HCT116 (cell line): ENCODE results near the gene PCDHA10. TPM values are rescaled to one million over a fixed set of nuclear protein-coding genes. Genes with fewer than 3 reads are reported as not detected.

Experiments
- ATAC-seq: fragments of 200-7000 bp; cut with Tn5 transposase; 2 replicates; pipeline ENCODE4 v1.9.1; 2020; ENCODE audit warnings: mild to moderate bottlenecking, moderate library complexity
- BruUV-seq: library from RNA; stranded (reverse); fragments of 400-500 nt; replicated peaks from 2 replicates; lab custom pipeline; 2021; lab: Mats Ljungman, UMichigan
- CTCF ChIA-PET: fragments of 300-600 bp; sonication (Branson Sonifier 250); formaldehyde crosslinking; loops from one replicate; lab custom pipeline; 2021; ENCODE audit warnings: antibody characterized with exemption; lab: Charles Lee
- POLR2A ChIA-PET: fragments of 300-600, 350-600 bp; sonication (Branson Sonifier 250); formaldehyde crosslinking; loops from one replicate; lab custom pipeline; 2021; ENCODE audit warnings: antibody characterized with exemption; lab: Charles Lee
- RAD21 ChIA-PET, 2 experiments: fragments of 300-600 bp; sonication (Branson Sonifier 250); formaldehyde crosslinking; loops; one replicate each; lab custom pipeline; 2023; ENCODE audit warnings: low total read pairs in 2 of 2; ENCODE audit not compliant: uncharacterized antibody in 2 of 2, unreplicated experiment in 2 of 2, low non-redundant PET in 1 of 2; lab: Charles Lee
- DNase-seq: peaks from one replicate; pipeline ENCODE4 v3.0.0-alpha.2; 2010; ENCODE audit warnings: low read depth, low spot score
- H2AFZ ChIP-seq: fragments of 200-600 bp; shearing (Covaris generic), sonication (generic); 2 replicates; pipeline ENCODE4 v1.6.1; 2017; ENCODE audit warnings: low read depth, mixed run types, mixed read lengths, antibody characterized with exemption, low read length; ENCODE audit not compliant: poor library complexity, severe bottlenecking
- H3K27ac ChIP-seq: 2 replicates; pipeline ENCODE4 v1.5.1; 2012; ENCODE audit warnings: low read depth, low read length
- H3K27me3 ChIP-seq: fragments of 200-600 bp; sonication (generic); 2 replicates; pipeline ENCODE4 v1.6.1; 2016; ENCODE audit warnings: mixed run types, low read length, mixed read lengths; ENCODE audit not compliant: insufficient read depth
- H3K36me3 ChIP-seq, 2 experiments: fragments of 200-500 bp in 1 of 2; fragments of 200-600 bp in 1 of 2; sonication (Bioruptor generic) in 1 of 2; sonication (generic) in 1 of 2; 2 replicates each; pipeline versions ENCODE4 v1.5.1 to v1.6.1; 2014 to 2016; ENCODE audit warnings: low read length in 2 of 2, inconsistent platforms in 1 of 2, mixed read lengths in 1 of 2, mixed run types in 1 of 2; ENCODE audit not compliant: insufficient read depth in 2 of 2, control insufficient read depth in 1 of 2
- H3K4me1 ChIP-seq, 2 experiments: fragments of 200-600 bp in 1 of 2; sonication (generic) in 1 of 2; 2 replicates each; pipeline versions ENCODE4 v1.5.1 to v1.6.1; 2012 to 2017; ENCODE audit warnings: low read length in 2 of 2, inconsistent platforms in 1 of 2, mild to moderate bottlenecking in 1 of 2, mixed read lengths in 1 of 2, mixed run types in 1 of 2, moderate library complexity in 1 of 2; ENCODE audit not compliant: insufficient read depth in 2 of 2, control insufficient read depth in 1 of 2
- H3K4me2 ChIP-seq: fragments of 200-600 bp; sonication (generic); 2 replicates; pipeline ENCODE4 v1.6.1; 2017; ENCODE audit warnings: mixed run types, low read length, mixed read lengths
- H3K4me3 ChIP-seq, 2 experiments: fragments of 200-600 bp in 1 of 2; sonication (generic) in 1 of 2; replicated peaks in 1 of 2; 2 replicates each; pipeline ENCODE4 v1.5.1; 2011 to 2016; ENCODE audit warnings: low read length in 2 of 2, control low read depth in 1 of 2, low read depth in 1 of 2, mild to moderate bottlenecking in 1 of 2, mixed read lengths in 1 of 2, mixed run types in 1 of 2
- H3K79me2 ChIP-seq: fragments of 200-600 bp; sonication (generic); 2 replicates; pipeline ENCODE4 v1.6.1; 2017; ENCODE audit warnings: mild to moderate bottlenecking, mixed run types, low read length, moderate library complexity, mixed read lengths; ENCODE audit not compliant: insufficient read depth
- H3K9ac ChIP-seq: fragments of 200-600 bp; sonication (generic); 2 replicates; pipeline ENCODE4 v1.6.1; 2016; ENCODE audit warnings: low read length, mixed read lengths
- H3K9me2 ChIP-seq: fragments of 200-600 bp; sonication (generic), shearing (Covaris generic); 2 replicates; pipeline ENCODE4 v1.6.1; 2017; ENCODE audit warnings: mixed run types, mild to moderate bottlenecking, moderate library complexity; ENCODE audit not compliant: insufficient read depth
- H3K9me3 ChIP-seq, 2 experiments: fragments of 200-500 bp in 1 of 2; fragments of 200-600 bp in 1 of 2; sonication (Bioruptor generic) in 1 of 2; sonication (generic) in 1 of 2; 2 replicates each; pipeline ENCODE4 v1.6.1; 2014 to 2017; ENCODE audit warnings: low read length in 2 of 2, mixed read lengths in 2 of 2, inconsistent platforms in 1 of 2, low read depth in 1 of 2, mild to moderate bottlenecking in 1 of 2, mixed run types in 1 of 2, moderate library complexity in 1 of 2; ENCODE audit not compliant: control insufficient read depth in 1 of 2, insufficient read depth in 1 of 2
- H4K20me1 ChIP-seq: fragments of 200-600 bp; sonication (generic), shearing (Covaris generic); 2 replicates; pipeline ENCODE4 v1.6.1; 2017; ENCODE audit warnings: mixed run types, mild to moderate bottlenecking, moderate library complexity; ENCODE audit not compliant: insufficient read depth
- EZH2phosphoT487 ChIP-seq: fragments of 200-600 bp; IDR thresholded peaks from 2 replicates; pipeline ENCODE4 v1.6.1; 2018; ENCODE audit warnings: antibody characterized with exemption, borderline replicate concordance
- RAD21 ChIP-seq: IDR thresholded peaks from 2 replicates; pipeline ENCODE4 v1.6.1; 2012; ENCODE audit warnings: low read depth, mild to moderate bottlenecking
- intact Hi-C: fragments of 100-400 bp; cut with micrococcal nuclease; formaldehyde crosslinking; loops from 2 replicates; pipeline ENCODE4 v1.10.0; 2022
- total RNA-seq: library from RNA; stranded (reverse); gene quantifications from one replicate; pipeline ENCODE4 v1.2.1, GENCODE V29; 2021; ENCODE audit not compliant: unreplicated experiment
- TF ChIP-seq, protein P1 (sequence below), 3 experiments: fragments of 200-600 bp in 1 of 3; sonication (generic) in 1 of 3; IDR thresholded peaks in 2 of 3; conservative IDR thresholded peaks in 1 of 3; 2 replicates each; pipeline ENCODE4 v1.5.1; 2012 to 2017; ENCODE audit warnings: low read depth in 2 of 3, low read length in 2 of 3, antibody characterized with exemption in 1 of 3, borderline replicate concordance in 1 of 3, control low read depth in 1 of 3, mild to moderate bottlenecking in 1 of 3, mixed read lengths in 1 of 3, mixed run types in 1 of 3, moderate library complexity in 1 of 3; ENCODE audit not compliant: insufficient read depth in 1 of 3

PCDHA10 gene
- total RNA-seq, 1 experiment from 2014 or later: 0.05 TPM

DNA sequence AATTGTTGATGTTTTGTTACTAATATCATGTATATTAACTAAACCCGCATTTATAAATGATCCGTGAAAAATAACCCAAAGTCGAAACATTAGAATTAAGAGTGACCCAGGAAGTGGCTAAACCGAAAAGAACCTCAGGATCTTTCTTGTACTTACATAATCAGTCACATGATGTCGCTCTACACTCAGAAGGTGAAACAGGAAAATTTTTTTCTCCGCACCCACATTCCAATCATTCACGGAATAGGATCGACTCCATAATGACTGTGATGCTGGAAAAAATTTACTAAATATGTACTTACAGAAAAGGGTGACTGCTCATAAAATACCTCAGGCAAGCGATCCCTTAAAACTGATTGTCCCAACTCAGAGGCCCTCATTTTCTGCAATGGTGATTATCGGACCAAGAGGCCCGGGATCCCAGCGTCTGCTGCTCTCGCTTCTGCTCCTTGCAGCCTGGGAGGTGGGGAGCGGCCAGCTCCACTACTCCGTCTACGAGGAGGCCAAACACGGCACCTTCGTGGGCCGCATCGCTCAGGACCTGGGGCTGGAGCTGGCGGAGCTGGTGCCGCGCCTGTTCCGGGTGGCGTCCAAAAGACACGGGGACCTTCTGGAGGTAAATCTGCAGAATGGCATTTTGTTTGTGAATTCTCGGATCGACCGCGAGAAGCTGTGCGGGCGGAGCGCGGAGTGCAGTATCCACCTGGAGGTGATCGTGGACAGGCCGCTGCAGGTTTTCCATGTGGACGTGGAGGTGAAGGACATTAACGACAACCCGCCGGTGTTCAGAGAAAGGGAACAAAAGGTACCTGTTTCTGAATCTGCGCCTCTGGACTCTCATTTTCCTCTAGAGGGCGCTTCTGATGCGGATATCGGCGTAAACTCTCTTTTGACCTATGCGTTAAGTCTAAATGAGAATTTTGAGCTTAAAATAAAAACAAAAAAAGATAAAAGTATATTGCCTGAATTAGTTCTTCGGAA lies 19.7 kb downstream of the PCDHA10 start, which contains the start of gene PCDHA12:
PCDHA12 (plus strand) TSS at position 224 of the 981 bp plus-strand sequence; CDS start at position 389, 165 bp downstream.
- no peaks in the 10 kb centered on the region for H3K4me1 ChIP-seq
- CTCF ChIA-PET: interaction anchor here (0.7 to 1.4 kb wide), 3 partner anchors 18 to 165 kb away, joined by 3 to 13 read pairs (median 4); no protein-coding TSS in a partner anchor
- TF ChIP-seq, protein P1, sequence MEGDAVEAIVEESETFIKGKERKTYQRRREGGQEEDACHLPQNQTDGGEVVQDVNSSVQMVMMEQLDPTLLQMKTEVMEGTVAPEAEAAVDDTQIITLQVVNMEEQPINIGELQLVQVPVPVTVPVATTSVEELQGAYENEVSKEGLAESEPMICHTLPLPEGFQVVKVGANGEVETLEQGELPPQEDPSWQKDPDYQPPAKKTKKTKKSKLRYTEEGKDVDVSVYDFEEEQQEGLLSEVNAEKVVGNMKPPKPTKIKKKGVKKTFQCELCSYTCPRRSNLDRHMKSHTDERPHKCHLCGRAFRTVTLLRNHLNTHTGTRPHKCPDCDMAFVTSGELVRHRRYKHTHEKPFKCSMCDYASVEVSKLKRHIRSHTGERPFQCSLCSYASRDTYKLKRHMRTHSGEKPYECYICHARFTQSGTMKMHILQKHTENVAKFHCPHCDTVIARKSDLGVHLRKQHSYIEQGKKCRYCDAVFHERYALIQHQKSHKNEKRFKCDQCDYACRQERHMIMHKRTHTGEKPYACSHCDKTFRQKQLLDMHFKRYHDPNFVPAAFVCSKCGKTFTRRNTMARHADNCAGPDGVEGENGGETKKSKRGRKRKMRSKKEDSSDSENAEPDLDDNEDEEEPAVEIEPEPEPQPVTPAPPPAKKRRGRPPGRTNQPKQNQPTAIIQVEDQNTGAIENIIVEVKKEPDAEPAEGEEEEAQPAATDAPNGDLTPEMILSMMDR (IDR thresholded peaks at IDR 0.05 in 2 of 3, conservative IDR thresholded peaks at IDR 0.05 in 1 of 3; ENCODE audit: borderline replicate concordance in 1 of 3, insufficient read depth in 1 of 3, low read depth in 2 of 3, low read length in 2 of 3): peak; percentile 16 to 33 (median 27); a peak in 4 of 6 replicates
- TF ChIP-seq EZH2phosphoT487: no peak
- TF ChIP-seq RAD21: peak; percentile 37; the same call in 1 of the 2 replicates
- intact Hi-C loops: no loop called here
- RAD21 ChIA-PET: no interaction called here
- BruUV-seq: no TSS peak
- H3K27me3 ChIP-seq: no peaks in the 10 kb centered on the region
- no peak for DNase-seq
- no peak within 1 kb of the TSS for H2AFZ ChIP-seq
- POLR2A ChIA-PET: no interaction called here
- no peak within 1 kb of the TSS for H3K9ac ChIP-seq
- no peaks in the 10 kb centered on the region for H3K79me2 ChIP-seq
- no peaks in the 10 kb centered on the region; the same call in 1 of the 2 replicates for H3K9me2 ChIP-seq
- no peaks in the 10 kb centered on the region for H4K20me1 ChIP-seq
- H3K4me3 ChIP-seq: no peak within 1 kb of the TSS
- no peaks in the 10 kb centered on the region for H3K36me3 ChIP-seq
- no peak for ATAC-seq
- H3K4me2 ChIP-seq: no peak within 1 kb of the TSS
- no peak within 1 kb of the TSS for H3K27ac ChIP-seq
- no peaks in the 10 kb centered on the region for H3K9me3 ChIP-seq
